ENCODE data around the gene FAM50A. TPM values are rescaled to one million over a fixed set of nuclear protein-coding genes. Genes with fewer than 3 reads are reported as not detected.

Gene FAM50A
- total RNA-seq, 1 experiment from 2014 or later = 53.8 TPM

DNA sequence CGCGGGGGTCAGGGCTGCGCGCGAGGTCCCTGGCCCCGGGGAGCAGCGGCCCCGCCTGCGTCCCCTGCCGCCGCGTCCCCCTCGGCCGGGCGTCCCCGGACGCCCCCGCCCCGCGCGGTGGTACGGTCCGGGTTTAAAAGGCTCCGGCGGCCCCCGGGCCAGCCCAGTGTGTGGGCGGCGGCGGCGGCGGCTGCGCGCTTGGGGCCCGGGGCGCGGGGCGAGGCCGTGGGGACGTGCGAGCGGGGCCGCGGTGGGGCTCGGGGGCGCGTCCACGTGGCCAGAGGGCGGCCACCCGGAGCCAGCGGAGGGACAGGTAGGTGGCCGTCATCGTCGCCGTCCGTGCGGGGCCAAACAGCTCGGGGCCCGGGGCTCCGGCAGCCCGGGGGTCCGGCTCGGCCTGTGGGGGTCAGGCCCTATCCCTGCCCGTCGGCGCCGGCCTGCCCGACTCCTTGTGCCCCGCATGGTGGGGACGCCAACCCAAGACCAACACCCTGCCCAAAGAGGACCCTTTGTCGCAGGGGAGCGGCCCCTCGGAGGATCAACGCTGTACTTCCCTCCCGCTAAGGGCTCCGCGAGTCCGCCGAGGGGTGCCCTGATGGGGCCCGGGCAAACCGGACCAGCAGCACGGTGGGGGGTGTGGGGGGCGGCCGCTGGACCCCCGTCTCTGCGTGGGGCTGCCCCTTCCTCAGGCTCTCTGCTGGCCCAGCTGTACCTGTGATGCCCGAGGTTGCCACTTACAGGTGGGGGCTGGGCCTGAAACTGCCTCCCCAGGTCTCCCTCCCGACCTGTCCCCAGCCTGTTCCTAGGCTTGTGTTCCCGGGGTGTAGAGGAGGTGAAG is 14.4 kb downstream of the FAM50A start, which contains the start of gene PLXNA3:
TSS of gene PLXNA3 (plus strand) at position 166 of the 838 bp plus-strand sequence. CDS start 1,903 bp downstream, outside the sequence.
- intact Hi-C loops (cut with micrococcal nuclease) = loop anchor here (10.0 kb wide), 1 partner anchor 64 kb away; the partner anchor contains the start of gene RPL10
- Histone ChIP-seq H4K20me1 (ENCODE audit: low read length) (no peaks in the 10 kb centered on the region), H3F3A (ENCODE audit: low read length, unreplicated experiment) (no peaks in the 10 kb centered on the region), H3K79me2 (ENCODE audit: low read length) (peaks cover 17% of the 10 kb centered on the region), H3K4me2 (ENCODE audit: low read length) (peak within 1 kb of the TSS; percentile 96), H3K27me3 (ENCODE audit: low read length) (no peaks in the 10 kb centered on the region), H3K9me3 (ENCODE audit: low read length) (no peaks in the 10 kb centered on the region), H3K9me2 (replicated peaks; ENCODE audit: low read length) (no peaks in the 10 kb centered on the region), H3K4me1 (ENCODE audit: insufficient read depth, low read length) (no peaks in the 10 kb centered on the region), H2AFZ (ENCODE audit: low read length) (peak within 1 kb of the TSS; percentile 70), H3K36me3 (ENCODE audit: low read depth, low read length) (no peaks in the 10 kb centered on the region), H3K27ac (ENCODE audit: low read length) (no peak within 1 kb of the TSS), H3K9ac (ENCODE audit: low read length) (peak within 1 kb of the TSS; percentile 61), H3K4me3 (ENCODE audit: low read length) (peak within 1 kb of the TSS; percentile 82)
- BruUV-seq (replicated peaks) = TSS peak; percentile 37
- ChIA-PET CTCF (interaction anchor here (0.6 kb wide), 1 partner anchor 33 kb away, joined by 3 read pairs; no protein-coding TSS in a partner anchor), POLR2A (ENCODE audit: unreplicated experiment) (interaction anchor here (0.6 to 0.8 kb wide), 3 partner anchors 24 to 78 kb away, joined by 4 to 11 read pairs (median 6); partner anchors contain the start of gene ATP6AP1)
- ATAC-seq (peak; percentile 64), DNase-seq (peak; percentile 46)
- TF ChIP-seq EZH2phosphoT487 (IDR thresholded peaks at IDR 0.05; ENCODE audit: borderline replicate concordance, low read length) (no peak), EZH2 (IDR thresholded peaks at IDR 0.05; ENCODE audit: low read length, unreplicated experiment) (no peak)
- TF ChIP-seq, protein P1, sequence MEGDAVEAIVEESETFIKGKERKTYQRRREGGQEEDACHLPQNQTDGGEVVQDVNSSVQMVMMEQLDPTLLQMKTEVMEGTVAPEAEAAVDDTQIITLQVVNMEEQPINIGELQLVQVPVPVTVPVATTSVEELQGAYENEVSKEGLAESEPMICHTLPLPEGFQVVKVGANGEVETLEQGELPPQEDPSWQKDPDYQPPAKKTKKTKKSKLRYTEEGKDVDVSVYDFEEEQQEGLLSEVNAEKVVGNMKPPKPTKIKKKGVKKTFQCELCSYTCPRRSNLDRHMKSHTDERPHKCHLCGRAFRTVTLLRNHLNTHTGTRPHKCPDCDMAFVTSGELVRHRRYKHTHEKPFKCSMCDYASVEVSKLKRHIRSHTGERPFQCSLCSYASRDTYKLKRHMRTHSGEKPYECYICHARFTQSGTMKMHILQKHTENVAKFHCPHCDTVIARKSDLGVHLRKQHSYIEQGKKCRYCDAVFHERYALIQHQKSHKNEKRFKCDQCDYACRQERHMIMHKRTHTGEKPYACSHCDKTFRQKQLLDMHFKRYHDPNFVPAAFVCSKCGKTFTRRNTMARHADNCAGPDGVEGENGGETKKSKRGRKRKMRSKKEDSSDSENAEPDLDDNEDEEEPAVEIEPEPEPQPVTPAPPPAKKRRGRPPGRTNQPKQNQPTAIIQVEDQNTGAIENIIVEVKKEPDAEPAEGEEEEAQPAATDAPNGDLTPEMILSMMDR (conservative IDR thresholded peaks at IDR 0.05; ENCODE audit: low read depth, low read length) = no peak

DNA sequence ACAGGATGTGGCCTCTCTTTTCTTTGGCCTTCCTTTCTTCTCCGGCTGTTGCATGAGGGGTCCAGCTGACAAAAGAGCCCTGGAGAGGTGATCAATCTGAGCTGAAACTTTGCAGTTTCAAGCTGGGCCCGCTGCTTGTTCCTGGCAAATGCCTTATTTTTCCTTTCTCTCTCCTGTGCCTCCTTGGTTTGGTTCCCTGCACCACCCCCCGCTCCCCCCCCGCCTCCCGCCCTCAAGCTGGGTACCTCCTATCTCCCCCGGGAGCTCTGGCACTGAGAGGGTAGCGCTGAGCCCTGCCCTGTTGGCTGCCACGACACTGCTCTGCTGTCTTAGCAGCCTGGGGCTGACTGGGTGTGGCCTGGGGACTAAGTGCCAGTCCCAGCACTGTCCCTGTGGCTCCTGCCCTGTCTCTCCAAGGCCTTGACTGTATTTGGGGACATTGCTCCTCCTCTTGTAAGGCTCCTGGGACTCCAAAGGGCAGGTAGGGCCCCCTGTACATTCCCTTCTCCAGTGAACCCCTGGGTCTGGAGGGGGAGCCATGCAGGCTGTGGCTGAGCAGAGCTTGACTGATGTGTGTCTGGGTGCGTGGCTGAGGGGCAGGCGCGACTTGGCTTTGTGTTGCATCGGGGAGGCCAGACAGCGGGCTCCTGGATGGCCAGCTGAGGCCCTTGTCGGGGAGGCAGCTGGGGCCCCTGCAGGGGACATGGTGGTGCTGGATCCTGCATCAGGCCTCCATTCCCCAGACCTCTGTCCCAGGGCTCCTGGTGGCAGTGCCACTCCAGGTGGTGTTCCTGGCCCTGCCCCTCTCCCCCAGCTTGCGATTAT is 15.2 kb downstream of the FAM50A start:
- H3F3A ChIP-seq (ENCODE audit: low read length, unreplicated experiment) = no peaks in the 10 kb centered on the region
- H3K4me2 ChIP-seq (ENCODE audit: low read length) = peak overlapping the region; percentile 96
- peaks cover 17% of the 10 kb centered on the region for H3K79me2 ChIP-seq (ENCODE audit: low read length)
- H3K4me1 ChIP-seq (ENCODE audit: insufficient read depth, low read length) = no peaks in the 10 kb centered on the region
- H2AFZ ChIP-seq (ENCODE audit: low read length) = no peak overlapping the region; the same call in 1 of the 2 replicates
- no peaks in the 10 kb centered on the region for H3K27me3 ChIP-seq (ENCODE audit: low read length)
- no peaks in the 10 kb centered on the region for H4K20me1 ChIP-seq (ENCODE audit: low read length)
- DNase-seq (peak; percentile 54), ATAC-seq (peak; percentile 79)
- no peaks in the 10 kb centered on the region for H3K9me2 ChIP-seq (replicated peaks; ENCODE audit: low read length)
- no peak overlapping the region for H3K27ac ChIP-seq (ENCODE audit: low read length)
- intact Hi-C loops (cut with micrococcal nuclease) = loop anchor here (10.0 kb wide), 1 partner anchor 64 kb away; the partner anchor contains the start of gene RPL10
- POLR2A ChIA-PET (ENCODE audit: unreplicated experiment) = interaction anchor here (0.6 kb wide), 1 partner anchor 23 kb away, joined by 11 read pairs; no protein-coding TSS in a partner anchor
- H3K9ac ChIP-seq (ENCODE audit: low read length) = peak overlapping the region; percentile 61
- CTCF ChIA-PET = interaction anchor here (0.6 kb wide), 1 partner anchor 34 kb away, joined by 3 read pairs; no protein-coding TSS in a partner anchor
- no TSS peak for BruUV-seq (replicated peaks)
- H3K36me3 ChIP-seq (ENCODE audit: low read depth, low read length) = no peaks in the 10 kb centered on the region
- peak overlapping the region; percentile 82 for H3K4me3 ChIP-seq (ENCODE audit: low read length)
- no peaks in the 10 kb centered on the region for H3K9me3 ChIP-seq (ENCODE audit: low read length)
- TF ChIP-seq, protein P1 (conservative IDR thresholded peaks at IDR 0.05; ENCODE audit: low read depth, low read length) = no peak
- TF ChIP-seq EZH2phosphoT487 (IDR thresholded peaks at IDR 0.05; ENCODE audit: borderline replicate concordance, low read length) (no peak), EZH2 (IDR thresholded peaks at IDR 0.05; ENCODE audit: low read length, unreplicated experiment) (no peak)

Measured in PC-3 (cell line).